HG03565 (cell line): Measurements from ENCODE around the gene TBC1D22A.
"Not testable (repeated sequence)": the region's sequence is repeated elsewhere in the genome, so short reads cannot be mapped to it uniquely, and the experiment has no call there.

ENCODE experiments used
- ATAC-seq: cut with Tn5 transposase; IDR thresholded peaks from one replicate; pipeline ENCODE4 v1.9.1; 2021; ENCODE audit warnings: mild to moderate bottlenecking, moderate library complexity; ENCODE audit not compliant: unreplicated experiment

Gene TBC1D22A

DNA sequence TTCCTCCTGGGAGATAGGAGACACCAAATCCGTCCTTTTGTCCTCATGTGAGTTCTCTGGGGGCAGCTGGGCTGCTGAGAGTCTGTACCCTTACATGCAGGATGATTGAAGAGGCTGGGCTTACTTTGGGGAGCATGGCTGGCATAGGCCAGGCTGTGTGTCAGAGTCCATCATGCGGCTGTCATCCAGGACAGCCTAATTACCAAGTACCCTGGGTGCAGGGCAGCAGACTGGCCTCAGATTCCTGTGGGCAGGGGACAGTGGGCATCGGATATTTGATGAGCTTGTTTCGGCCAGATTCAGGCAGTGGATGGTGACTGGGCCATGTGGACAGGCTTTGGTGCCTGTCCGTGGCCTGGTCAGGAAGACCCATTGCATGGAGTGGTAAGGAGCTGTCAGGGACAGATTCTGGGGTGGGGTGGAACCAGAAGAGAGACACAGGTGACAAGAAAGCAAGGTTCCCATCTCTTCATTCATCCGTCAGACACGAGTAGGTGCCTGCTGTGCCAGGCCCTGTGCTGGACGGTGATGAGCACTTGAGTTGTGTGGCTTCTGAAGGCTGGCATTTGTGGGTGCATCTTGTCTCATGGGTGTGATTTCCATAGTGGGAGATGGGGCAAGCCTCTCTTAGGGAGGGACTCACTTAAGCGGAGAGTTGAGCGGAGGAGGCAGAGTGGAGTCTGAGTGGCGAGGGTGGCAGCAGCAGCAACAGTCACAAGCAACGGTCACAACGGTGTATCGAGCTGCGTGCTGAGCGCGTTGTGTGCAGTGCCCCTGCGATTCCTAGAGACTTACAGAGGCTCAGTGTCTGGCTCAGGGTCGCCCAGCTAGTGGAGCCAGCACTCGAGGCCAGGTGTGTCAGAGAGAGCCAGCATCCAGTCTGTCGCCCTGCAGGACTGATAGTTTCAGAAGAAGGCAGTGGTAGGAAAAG, 48.7 kb downstream of the TBC1D22A start:
- ATAC-seq = no peak

DNA sequence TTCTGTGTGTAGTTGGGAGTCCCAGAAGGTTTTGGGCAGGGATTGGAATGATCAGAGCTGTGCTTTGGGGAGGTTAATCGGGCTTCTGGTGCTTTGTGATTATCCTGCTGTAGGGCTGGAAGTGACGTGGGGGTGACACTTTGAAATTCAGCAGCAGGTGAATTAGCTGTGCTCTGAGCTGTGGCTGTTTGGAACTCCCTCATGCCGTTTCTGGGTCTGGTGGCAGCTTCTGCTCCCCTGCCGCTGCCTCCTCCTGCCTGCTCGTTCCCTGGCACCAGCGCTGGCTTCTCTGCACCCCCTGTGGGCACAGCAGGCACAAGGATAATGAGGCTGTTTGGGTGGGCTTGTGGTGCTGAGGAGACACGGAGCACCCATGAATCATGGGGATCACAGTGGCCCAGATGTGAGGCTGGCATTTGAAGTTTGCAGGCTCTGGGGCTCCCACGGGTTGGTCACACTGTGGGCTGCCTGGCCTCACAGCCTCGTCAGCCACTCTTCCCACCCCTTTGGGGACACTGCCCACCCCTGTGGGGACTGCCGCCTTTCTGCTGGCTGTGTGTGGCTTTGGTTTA, 49.7 kb downstream of the TBC1D22A start:
- no peak for ATAC-seq

DNA sequence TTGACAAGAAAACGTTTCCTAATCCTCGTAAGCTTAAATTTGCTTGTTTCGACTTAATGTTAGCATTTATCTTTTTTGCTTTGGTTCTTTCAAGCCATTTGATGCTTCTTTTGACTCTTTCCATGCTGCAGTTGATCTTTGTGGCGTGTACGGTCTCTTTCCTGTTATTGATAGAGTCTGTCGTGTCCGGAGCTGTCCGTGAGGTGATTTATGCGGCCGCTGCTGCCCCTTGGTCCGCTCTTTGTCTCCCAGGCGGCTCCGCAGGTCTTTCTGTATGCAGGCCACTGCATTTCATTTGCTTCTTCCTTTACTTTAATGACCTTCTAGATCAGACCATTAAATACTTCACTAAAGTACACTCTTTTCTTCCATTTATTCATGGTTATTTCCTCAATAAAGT, 50.3 kb downstream of the TBC1D22A start:
- ATAC-seq = no peak

DNA sequence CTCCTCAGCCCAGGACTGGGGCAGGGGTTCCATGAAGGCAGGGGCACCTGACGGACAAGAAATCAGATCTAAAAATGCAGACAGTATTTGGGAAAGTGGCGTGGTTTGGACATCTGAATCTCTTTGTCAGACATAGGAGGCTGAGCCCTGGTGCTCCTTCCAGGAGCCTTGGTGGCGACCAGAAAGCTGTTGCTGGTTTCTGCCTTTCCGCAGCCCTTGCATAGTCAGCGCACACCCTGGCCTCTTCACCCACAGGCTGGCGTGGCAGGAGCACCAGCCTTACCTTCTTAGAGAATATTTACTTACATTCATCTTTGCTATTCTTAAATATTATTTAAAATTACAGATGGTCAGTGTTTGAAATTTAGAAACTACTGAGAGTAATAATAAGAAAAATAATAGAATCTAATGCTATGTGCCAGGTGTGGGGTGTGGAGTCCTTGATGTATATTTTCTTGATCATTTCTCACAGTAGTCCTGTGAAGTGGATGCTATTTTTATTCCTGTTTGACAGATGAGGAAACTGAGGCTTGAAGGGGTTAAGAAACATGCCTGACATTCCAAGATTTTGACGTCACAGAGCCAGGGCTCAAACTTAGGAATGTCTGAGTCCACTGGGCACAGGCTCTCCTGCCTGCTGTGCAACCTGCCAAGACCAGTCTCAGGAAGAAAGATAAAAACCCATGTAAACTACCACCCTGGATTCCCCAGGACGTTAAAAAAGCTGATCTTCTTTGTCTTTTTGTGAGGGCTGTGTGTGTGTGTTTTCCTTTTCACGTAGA, 51.6 kb downstream of the TBC1D22A start:
- no peak for ATAC-seq

DNA sequence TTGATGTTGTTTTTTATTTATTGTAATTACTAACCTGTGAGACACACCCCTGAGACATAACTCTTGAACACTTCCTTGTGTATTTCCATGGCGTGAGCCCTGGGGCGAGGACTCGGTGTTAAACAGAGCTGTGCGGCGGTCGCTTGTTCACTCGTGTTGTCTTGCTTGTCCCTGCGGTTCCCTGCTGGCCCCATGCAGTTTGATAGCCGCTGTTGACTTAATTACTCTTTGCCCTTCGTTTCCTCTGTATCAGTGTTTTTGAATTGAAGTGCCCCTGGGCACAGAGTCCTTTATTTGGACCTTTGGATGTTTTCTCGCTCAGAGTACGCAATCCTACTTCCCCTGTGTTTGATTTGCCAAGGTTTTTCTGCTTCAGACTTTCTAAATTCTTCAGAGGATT, 52.7 kb downstream of the TBC1D22A start:
- no peak for ATAC-seq

DNA sequence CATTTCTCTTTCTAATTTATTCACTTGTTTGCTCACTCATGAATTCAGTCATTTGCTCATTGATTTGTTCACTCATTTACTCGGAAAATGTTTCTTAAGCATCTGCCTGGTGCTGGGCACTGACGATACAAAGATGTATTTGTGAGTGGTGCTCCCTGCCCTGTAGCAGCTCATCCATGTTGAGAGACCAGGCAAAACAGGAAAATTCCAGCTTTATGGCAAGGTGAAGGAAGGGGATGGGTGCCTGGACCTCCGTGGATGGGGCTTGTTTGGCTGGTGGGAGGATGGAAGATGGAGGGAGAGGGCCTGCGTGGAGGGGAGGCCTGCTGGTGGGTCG, 53.1 kb downstream of the TBC1D22A start:
- ATAC-seq = no peak

DNA sequence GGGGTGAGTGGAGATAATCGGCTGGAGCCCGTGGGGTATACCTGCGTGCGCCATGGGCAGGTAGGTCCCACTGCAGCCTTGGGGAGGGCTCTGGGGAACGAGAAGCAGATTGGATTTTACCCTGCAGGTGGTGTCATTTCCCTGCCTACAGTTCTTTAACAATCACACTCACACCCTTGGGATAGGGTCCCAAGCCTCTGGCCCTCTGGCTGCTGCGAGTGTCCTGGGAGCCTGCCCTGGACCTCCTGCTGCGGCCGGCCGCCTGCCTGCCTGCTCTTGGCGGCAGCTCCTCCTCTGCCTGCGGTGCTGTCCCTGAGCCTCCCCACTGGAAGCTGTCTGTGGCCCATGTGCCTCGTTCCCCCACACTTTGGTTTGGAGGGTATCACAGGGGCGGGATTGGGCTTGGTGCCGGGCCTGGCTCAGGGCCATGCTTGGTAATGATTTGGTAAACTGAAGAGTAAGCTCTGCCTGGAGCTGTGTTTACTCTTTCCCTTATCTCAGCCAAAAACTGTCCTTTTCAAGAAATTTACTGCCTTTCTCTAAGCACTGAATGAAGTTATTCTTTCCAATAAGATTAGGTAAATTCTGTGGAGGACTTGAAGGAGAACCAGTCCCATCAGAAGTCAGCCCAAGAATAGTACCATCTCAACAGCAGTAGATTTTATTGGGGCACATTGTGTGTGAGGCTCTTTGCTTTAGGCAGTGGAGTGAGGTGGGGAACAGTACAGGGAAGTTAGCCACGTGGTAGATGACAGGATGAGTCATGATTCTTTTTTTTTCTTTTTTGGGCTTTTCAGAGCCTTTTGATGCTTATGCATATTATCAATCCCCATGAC, 53.7 kb downstream of the TBC1D22A start:
- ATAC-seq = no peak

DNA sequence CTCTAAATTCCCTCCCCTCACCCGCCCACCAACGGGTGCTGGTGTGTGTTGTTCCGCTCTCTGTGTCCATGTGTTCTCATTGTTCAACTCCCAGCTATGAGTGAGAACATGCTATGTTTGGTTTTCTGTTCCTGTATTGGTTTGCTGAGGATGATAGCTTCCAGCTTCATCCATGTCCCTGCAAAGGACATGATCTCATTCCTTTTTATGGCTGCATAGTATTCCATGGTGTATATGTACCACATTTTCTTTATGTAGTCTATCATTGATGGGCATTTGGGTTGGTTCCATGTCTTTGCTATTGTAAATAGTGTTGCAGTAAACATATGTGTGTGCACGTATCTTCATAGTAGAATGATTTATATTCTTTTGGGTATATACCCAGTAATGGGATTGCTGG, 54.9 kb downstream of the TBC1D22A start:
- not testable (repeated sequence) for ATAC-seq

DNA sequence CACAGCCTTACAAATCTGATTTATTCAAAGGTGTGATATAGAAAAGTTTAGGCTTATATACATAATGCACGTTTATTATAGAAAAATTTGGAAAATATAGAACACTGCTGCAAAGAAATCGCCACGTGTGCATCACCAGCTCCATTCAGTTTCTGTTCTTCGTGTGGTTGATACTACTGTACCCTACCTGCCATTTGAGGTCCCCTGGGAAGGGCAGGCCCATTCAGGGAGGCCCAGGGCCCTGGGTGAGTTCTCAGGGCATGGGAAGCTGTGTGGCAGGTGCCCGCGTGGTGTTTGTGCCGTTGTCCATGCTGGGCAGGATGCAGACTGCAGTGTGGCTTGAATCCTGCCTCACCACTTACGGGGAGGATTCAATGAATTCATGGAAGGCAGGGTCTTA, 60.8 kb downstream of the TBC1D22A start:
- ATAC-seq = no peak

DNA sequence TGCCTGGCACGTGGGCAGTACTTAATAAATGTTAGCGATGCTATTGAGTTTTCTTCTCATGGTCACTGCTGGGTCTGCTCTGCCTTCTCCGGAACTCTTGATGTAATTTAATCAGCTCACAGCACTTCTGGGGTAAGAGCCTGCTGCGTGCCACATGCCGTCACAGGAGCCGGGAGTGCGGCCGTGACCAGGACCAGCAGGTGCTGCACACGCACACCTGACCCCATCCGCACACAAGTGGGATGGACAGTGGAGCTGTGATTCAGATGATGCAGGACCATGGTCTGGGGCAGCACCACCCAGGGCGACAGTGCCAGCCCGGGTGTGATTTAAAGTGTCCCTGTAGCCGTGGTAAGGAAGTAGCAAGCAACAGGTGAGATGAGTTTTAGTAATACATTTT, 61.2 kb downstream of the TBC1D22A start:
- ATAC-seq = no peak

DNA sequence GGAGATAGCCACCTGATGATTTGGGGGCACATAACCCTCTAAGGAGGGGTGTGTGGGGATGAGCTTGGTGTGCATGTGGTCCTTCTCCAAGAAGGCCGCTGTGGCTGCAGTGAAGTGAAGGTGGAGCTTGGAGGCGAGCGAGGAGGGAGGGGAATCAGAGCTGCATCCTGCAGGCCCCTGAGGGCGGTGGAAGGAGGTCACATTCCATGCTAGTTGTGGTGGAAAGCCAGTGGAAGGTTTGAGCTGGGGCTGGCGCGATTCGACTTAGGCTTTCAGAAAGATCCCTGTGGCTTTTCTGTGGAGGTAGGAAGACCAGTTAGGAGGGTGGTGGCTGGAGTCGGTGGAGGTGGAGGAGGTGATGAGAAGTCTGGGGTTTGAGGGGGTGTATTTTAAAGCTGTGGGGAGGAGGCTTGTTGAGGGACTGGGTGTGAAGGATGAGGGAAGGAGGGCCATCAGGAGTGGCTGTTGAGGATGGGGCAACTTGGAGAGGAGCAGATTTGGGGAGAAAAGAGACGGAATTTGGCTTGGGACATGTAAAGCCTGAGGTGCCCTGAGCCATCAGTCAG, 62.0 kb downstream of the TBC1D22A start:
- ATAC-seq = no peak

DNA sequence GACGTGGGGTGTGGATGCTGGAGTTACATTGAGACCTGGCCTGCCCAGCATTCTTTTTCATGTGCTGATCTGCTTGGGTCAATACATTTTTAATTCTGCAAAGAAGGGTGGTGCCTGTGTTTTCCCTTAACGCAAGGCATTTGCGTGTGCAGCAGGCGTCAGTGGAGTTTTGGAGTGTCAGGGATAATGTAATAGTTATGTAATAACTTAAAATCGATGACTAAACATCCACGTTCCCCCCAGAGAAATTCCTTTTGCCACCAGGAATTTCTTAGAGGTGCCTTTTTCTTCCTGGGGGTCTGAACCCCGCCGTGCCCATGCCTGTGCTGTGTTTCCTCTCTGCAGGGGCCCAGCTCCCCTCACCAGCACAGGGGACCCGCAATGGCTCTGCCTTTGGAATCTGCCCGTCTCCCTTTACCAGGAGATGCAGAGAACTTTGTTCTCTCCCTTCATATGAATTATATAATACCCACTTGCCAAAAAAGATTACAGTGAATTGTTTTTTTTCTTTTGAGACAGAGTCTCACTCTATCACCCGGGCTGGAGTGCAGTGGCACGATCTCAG, 62.6 kb downstream of the TBC1D22A start:
- no peak for ATAC-seq

DNA sequence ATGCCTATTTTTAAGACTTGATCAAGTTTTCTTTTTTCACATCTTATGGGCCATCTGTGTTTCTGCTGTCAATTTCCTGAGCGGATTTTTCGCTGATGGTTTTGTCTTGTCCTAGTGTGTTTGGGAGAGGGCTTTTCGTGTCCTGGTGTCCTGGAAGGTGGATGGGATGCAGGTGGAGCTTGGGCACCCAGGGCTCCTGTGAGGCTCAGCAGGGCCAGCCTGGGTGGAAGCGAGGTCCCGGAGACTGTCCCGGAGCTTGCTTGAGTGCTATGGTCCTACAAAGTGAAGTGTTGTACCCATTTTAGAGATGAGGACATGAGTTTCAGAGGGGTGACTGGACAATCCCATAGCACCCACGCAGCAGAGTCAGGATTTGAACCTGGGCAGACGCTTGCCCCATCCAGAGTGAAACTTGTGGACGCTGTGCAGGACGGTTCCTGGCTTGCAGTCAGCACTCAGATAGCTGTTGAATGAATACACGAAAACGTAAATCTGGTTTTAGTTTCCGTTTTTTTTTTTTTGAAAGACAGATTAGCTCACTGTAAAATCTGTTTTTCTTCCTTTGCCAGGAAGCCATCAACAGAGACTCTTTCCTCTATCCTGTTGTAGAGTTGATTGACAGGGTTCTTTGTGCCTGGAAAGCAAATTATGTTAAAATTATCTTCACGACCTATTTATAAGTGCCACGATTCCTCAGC, 64.1 kb downstream of the TBC1D22A start:
- ATAC-seq = no peak

DNA sequence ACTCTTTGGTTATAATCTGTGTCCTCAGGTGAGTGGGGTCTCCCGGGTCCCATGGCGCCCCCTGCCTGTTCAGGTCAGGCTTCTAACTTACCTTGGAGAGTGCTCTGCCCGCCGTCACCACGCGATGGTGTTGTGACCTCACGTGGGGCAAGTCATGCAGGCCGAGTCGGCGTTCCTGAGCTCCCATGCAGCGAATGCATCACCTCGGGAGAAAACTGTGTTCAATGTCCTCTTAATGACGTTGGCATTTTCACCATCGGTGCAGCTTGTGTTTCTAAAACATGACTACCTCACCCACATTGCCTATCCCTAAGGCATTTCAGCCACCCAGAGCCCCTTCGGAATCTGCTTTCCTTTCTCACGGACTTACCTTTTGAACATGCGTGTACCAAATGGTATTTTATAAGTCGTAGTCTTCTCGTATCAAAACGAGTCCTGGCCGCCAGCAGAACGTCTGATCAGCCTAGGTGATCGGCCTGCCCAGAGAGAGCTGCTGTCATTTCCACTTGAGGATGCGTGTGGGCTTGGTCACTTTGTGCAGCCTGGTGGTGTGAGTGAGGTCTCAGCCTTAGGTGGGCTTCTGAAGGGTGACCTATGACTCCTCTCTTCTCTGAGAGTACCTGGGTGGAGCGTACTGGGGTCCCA, 64.8 kb downstream of the TBC1D22A start:
- ATAC-seq = no peak

DNA sequence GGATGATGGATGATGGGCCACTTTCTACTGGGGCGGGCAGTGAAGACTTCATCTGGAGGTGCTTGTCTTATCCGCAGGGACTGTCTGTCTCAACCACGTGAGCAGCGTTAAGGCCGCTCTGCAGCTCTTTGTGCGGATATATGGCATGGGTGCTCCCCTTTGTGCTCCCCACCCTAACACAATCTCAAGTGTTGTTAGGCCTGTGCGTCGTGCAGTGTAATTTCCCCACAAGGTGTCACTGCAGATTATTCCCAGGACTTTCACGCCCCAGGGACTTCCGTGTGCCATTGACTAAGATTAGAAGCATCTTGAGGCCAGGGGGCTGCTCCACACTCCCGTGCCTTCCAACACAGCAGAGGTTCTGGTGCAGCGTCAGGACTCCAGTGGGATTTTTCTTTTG, 65.3 kb downstream of the TBC1D22A start:
- no peak for ATAC-seq

DNA sequence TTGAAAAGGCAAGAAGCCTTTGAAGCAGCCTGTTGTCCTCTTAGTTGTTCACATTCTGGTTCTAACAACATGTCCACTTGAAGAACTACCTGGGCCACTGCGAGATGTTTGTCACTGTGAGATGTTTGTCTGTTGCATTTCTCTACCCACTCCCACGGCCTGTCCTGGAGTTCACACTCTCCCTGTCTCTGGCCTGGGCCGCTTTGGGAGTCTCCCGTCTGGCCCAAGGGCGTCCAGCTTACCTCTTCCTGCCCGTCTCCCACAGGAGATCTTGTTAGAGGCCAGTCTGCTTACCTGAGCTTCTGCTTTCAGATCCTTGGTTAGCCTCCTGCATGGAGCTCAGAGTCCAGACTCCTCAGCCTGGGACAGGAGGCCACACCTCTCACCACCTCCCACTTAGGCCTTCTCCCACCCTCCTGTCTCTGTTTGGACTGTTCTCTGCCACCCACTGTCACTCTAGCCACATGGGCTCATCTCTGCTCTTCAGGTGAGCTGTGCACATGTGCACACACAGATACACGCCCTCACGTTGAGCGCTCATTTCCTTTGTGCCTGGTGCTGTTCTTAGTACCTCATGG, 66.0 kb downstream of the TBC1D22A start:
- ATAC-seq = no peak

DNA sequence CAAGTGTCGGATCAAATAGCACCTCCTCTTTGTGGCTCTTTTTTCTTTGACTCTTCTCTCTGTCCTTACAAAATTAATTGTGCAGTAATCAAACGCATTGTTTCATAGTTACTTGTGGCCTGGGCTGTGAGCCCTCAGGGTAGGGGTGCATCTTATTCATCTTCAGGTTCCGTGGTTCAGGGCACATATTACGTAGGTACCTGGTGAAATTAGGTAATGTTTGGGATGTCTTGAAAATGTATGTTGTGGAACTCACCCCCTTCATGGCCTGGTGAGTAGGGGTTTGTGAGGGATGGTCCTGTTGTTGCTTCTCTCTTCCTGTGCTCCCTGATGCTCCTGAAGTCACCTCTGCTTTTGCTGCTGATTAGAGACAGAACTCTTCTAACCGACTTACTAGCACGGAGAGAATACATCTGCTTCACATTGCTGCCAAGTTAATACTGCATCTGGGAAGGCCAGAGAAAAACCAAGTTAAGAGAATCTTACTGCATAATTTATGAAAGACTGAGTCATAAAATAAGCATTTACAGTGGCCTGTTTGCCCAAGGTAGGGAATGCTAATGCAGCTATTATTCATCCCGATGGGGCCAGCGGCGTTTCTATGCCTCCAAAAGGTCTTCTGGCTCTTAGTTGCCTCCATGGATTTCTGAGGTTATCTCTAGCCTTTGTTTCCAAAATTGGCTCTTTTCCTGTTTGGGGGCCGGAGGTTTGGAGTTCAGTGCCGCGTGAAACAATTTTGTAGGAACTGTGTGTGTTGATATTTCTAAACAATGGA, 66.9 kb downstream of the TBC1D22A start:
- no peak for ATAC-seq
